Fibroblast of lung (primary cell): ENCODE results near the gene GARIN5A. TPM values are rescaled to one million over a fixed set of nuclear protein-coding genes. Genes with fewer than 3 reads are reported as not detected.

Experiments used
- DNase-seq, 2 donors: peaks; one replicate each; pipeline versions ENCODE4 v3.0.0 to v3.0.0-alpha.2; 2010; ENCODE audit warnings: low read depth in 2 of 2
- H2AFZ ChIP-seq: 2 replicates; pipeline ENCODE4 v1.5.1; 2012; ENCODE audit warnings: low read length, control low read depth, inconsistent platforms
- H3K27ac ChIP-seq: 2 replicates; pipeline ENCODE4 v1.5.1; 2011; ENCODE audit warnings: low read length, control low read depth; ENCODE audit not compliant: insufficient read depth
- H3K27me3 ChIP-seq: 2 replicates; pipeline ENCODE4 v1.5.1; 2011; ENCODE audit warnings: mild to moderate bottlenecking, low read length; ENCODE audit not compliant: control insufficient read depth, insufficient read depth
- H3K36me3 ChIP-seq: 2 replicates; pipeline ENCODE4 v1.5.1; 2011; ENCODE audit warnings: low read length; ENCODE audit not compliant: control insufficient read depth, insufficient read depth
- H3K4me1 ChIP-seq: 2 replicates; pipeline ENCODE4 v1.5.1; 2011; ENCODE audit warnings: low read length; ENCODE audit not compliant: control insufficient read depth, insufficient read depth; ENCODE audit errors: extremely low read depth
- H3K4me2 ChIP-seq: 2 replicates; pipeline ENCODE4 v1.5.1; 2011; ENCODE audit warnings: low read length, control low read depth; ENCODE audit not compliant: insufficient read depth; ENCODE audit errors: extremely low read depth
- H3K4me3 ChIP-seq, 4 experiments: fragments of 200-600 bp in 1 of 4; sonication (generic) in 1 of 4; replicated peaks in 1 of 4; 2 replicates each; pipeline ENCODE4 v1.5.1; 2011 to 2016; ENCODE audit warnings: low read length in 4 of 4, low read depth in 3 of 4, mild to moderate bottlenecking in 3 of 4, control low read depth in 2 of 4, inconsistent platforms in 1 of 4, mixed read lengths in 1 of 4; ENCODE audit not compliant: insufficient read depth in 1 of 4; ENCODE audit errors: control extremely low read depth in 1 of 4
- H3K79me2 ChIP-seq: 2 replicates; pipeline ENCODE4 v1.5.1; 2012; ENCODE audit warnings: mild to moderate bottlenecking, low read length, inconsistent platforms; ENCODE audit not compliant: control insufficient read depth, insufficient read depth
- H3K9ac ChIP-seq: 2 replicates; pipeline ENCODE4 v1.5.1; 2011; ENCODE audit warnings: mild to moderate bottlenecking, low read length, control low read depth; ENCODE audit not compliant: insufficient read depth
- H3K9me3 ChIP-seq: 2 replicates; pipeline ENCODE4 v1.5.1; 2012; ENCODE audit warnings: low read depth, low read length; ENCODE audit not compliant: control insufficient read depth, insufficient read depth
- H4K20me1 ChIP-seq: 2 replicates; pipeline ENCODE4 v1.5.1; 2011; ENCODE audit warnings: low read length; ENCODE audit not compliant: control insufficient read depth, insufficient read depth; ENCODE audit errors: extremely low read depth
- EZH2 ChIP-seq: IDR thresholded peaks from 2 replicates; pipeline ENCODE4 v1.5.1; 2012; ENCODE audit warnings: low read length, control low read depth, mild to moderate bottlenecking; ENCODE audit errors: missing control alignments
- polyA plus RNA-seq, 2 donors: library from polyadenylated mRNA; depleted of rRNA in 1 of 2; stranded (reverse) in 1 of 2; unstranded in 1 of 2; fragments of >200 nt; gene quantifications; 2 replicates each; pipeline ENCODE4 v1.2.1, GENCODE V29; 2011 to 2012; ENCODE audit warnings: missing spikeins in 1 of 2
- total RNA-seq: library from RNA; depleted of rRNA; stranded (reverse); fragments of >200 nt; gene quantifications from 2 replicates; pipeline ENCODE4 v1.2.1, GENCODE V29; 2014
- TF ChIP-seq, protein P1 (sequence below), 2 donors: IDR thresholded peaks in 1 of 2; conservative IDR thresholded peaks in 1 of 2; 1 replicate in 1 of 2; 2 replicates in 1 of 2; pipeline ENCODE4 v1.5.1; 2011 to 2012; ENCODE audit warnings: low read length in 2 of 2, control low read depth in 1 of 2, inconsistent platforms in 1 of 2, low read depth in 1 of 2, mild to moderate bottlenecking in 1 of 2

Gene GARIN5A
- total and polyA plus RNA-seq, 2 donors (not counting 1 experiment from before 2014, with no cell fraction given) = 0.11 to 0.66 TPM

DNA sequence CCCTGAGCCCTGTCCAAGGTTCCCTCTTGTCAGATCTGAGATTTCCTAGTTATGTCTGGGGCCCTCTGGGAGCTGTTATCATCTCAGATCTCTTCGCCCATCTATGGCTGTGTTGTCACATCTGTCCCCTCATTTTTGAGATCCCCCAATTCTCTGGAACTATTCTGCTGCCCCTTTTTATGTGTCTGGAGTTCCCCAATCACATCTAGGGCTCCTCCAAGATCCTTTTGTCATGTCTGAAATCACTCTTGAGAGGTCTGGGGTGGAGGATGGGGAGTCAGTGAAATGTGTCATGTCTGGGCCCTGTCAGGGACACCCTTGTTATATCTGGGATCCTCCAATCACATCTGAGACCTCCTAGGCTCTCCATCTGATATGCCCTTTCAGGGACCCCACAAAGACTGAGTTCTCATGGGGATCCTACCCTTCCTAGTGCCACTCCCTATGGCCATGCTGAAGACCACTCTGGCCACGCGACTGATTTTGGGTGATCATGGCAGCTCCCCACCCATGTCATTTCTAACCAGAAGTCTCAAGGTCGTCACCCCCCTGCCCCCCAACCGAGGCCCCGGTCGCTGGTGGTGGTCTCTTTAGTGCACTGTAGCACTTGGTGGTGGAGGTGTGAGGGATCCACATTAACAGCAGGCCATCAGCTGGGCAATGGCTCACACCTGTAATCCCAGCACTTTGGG is 47.7 kb downstream of the GARIN5A start:
- H3K4me3 ChIP-seq = no peak overlapping the region
- peaks cover 22% of the 10 kb centered on the region for H3K27me3 ChIP-seq
- H2AFZ ChIP-seq = no peak overlapping the region
- TF ChIP-seq, protein P1, sequence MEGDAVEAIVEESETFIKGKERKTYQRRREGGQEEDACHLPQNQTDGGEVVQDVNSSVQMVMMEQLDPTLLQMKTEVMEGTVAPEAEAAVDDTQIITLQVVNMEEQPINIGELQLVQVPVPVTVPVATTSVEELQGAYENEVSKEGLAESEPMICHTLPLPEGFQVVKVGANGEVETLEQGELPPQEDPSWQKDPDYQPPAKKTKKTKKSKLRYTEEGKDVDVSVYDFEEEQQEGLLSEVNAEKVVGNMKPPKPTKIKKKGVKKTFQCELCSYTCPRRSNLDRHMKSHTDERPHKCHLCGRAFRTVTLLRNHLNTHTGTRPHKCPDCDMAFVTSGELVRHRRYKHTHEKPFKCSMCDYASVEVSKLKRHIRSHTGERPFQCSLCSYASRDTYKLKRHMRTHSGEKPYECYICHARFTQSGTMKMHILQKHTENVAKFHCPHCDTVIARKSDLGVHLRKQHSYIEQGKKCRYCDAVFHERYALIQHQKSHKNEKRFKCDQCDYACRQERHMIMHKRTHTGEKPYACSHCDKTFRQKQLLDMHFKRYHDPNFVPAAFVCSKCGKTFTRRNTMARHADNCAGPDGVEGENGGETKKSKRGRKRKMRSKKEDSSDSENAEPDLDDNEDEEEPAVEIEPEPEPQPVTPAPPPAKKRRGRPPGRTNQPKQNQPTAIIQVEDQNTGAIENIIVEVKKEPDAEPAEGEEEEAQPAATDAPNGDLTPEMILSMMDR (conservative IDR thresholded peaks at IDR 0.05 in 1 of 2, IDR thresholded peaks at IDR 0.05 in 1 of 2; ENCODE audit: low read depth in 1 of 2, low read length in 2 of 2) = no peak
- TF ChIP-seq EZH2 = no peak
- H3K4me1 ChIP-seq = no peaks in the 10 kb centered on the region
- H3K79me2 ChIP-seq = no peaks in the 10 kb centered on the region
- no peaks in the 10 kb centered on the region for H3K9me3 ChIP-seq
- no peak overlapping the region for H3K4me2 ChIP-seq
- H4K20me1 ChIP-seq = no peaks in the 10 kb centered on the region
- no peak overlapping the region for H3K27ac ChIP-seq
- no peak for DNase-seq
- H3K9ac ChIP-seq = no peak overlapping the region
- H3K36me3 ChIP-seq = no peaks in the 10 kb centered on the region

DNA sequence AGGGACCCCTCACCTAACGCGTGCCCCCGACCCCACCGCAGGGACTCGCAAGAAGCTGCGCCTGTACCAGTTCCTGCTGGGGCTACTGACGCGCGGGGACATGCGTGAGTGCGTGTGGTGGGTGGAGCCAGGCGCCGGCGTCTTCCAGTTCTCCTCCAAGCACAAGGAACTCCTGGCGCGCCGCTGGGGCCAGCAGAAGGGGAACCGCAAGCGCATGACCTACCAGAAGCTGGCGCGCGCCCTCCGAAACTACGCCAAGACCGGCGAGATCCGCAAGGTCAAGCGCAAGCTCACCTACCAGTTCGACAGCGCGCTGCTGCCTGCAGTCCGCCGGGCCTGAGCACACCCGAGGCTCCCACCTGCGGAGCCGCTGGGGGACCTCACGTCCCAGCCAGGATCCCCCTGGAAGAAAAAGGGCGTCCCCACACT is 48.6 kb downstream of the GARIN5A start:
- Histone ChIP-seq H3K9me3 (no peaks in the 10 kb centered on the region), H3K9ac (no peak overlapping the region), H3K4me3 (peak overlapping the region in 1 of 4 experiments; percentile 42), H3K4me2 (peak overlapping the region; percentile 64), H3K4me1 (no peaks in the 10 kb centered on the region), H3K27me3 (peaks cover 22% of the 10 kb centered on the region), H3K36me3 (no peaks in the 10 kb centered on the region), H3K27ac (no peak overlapping the region), H2AFZ (peak overlapping the region; percentile 23), H3K79me2 (no peaks in the 10 kb centered on the region), H4K20me1 (no peaks in the 10 kb centered on the region)
- TF ChIP-seq, protein P1 (conservative IDR thresholded peaks at IDR 0.05 in 1 of 2, IDR thresholded peaks at IDR 0.05 in 1 of 2; ENCODE audit: low read depth in 1 of 2, low read length in 2 of 2) = no peak
- no peak for TF ChIP-seq EZH2
- DNase-seq = peak; percentile 76 to 82

DNA sequence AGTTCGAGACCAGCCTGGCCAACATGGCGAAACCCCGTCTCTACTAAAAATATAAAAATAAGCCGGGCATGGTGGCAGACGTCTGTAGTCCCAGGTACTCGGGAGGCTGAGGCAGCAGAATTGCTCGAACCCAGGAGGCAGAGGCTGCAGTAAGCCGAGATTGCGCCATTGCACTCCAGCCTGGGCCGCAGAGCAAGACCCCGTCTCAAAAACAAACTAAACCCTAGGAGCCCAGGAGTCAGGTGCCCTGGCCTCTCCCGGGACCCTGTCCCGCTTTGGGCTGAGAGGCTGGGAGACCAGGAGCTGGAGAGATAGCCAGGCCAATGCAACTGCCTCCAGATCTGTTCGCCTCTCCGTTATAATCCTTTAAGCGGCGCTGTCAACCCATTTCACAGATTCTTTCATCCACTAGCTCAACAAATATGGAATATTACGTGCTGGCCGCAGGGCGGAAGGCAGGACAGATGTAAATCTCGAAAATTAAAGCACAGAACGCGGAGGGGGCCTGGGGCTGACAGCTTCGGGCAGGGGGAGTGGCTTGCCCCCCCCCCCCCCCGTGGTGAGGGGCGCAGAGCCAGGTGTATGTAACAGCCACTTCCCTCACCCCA is 49.2 kb downstream of the GARIN5A start:
- TF ChIP-seq EZH2 = no peak
- TF ChIP-seq, protein P1 (conservative IDR thresholded peaks at IDR 0.05 in 1 of 2, IDR thresholded peaks at IDR 0.05 in 1 of 2; ENCODE audit: low read depth in 1 of 2, low read length in 2 of 2) = no peak
- no peak overlapping the region for H3K9ac ChIP-seq
- H3K4me2 ChIP-seq = peak overlapping the region; percentile 64
- H3K9me3 ChIP-seq = no peaks in the 10 kb centered on the region
- no peak overlapping the region for H3K27ac ChIP-seq
- H2AFZ ChIP-seq = peak overlapping the region; percentile 23
- no peak for DNase-seq
- no peaks in the 10 kb centered on the region for H4K20me1 ChIP-seq
- H3K4me1 ChIP-seq = no peaks in the 10 kb centered on the region
- peak overlapping the region in 1 of 4 experiments; percentile 42 for H3K4me3 ChIP-seq
- peaks cover 16% of the 10 kb centered on the region for H3K27me3 ChIP-seq
- no peaks in the 10 kb centered on the region for H3K79me2 ChIP-seq
- H3K36me3 ChIP-seq = no peaks in the 10 kb centered on the region
